ENCODE measurements around the gene RALGPS2.

The RALGPS2 gene, protein sequence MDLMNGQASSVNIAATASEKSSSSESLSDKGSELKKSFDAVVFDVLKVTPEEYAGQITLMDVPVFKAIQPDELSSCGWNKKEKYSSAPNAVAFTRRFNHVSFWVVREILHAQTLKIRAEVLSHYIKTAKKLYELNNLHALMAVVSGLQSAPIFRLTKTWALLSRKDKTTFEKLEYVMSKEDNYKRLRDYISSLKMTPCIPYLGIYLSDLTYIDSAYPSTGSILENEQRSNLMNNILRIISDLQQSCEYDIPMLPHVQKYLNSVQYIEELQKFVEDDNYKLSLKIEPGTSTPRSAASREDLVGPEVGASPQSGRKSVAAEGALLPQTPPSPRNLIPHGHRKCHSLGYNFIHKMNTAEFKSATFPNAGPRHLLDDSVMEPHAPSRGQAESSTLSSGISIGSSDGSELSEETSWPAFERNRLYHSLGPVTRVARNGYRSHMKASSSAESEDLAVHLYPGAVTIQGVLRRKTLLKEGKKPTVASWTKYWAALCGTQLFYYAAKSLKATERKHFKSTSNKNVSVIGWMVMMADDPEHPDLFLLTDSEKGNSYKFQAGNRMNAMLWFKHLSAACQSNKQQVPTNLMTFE

DNA sequence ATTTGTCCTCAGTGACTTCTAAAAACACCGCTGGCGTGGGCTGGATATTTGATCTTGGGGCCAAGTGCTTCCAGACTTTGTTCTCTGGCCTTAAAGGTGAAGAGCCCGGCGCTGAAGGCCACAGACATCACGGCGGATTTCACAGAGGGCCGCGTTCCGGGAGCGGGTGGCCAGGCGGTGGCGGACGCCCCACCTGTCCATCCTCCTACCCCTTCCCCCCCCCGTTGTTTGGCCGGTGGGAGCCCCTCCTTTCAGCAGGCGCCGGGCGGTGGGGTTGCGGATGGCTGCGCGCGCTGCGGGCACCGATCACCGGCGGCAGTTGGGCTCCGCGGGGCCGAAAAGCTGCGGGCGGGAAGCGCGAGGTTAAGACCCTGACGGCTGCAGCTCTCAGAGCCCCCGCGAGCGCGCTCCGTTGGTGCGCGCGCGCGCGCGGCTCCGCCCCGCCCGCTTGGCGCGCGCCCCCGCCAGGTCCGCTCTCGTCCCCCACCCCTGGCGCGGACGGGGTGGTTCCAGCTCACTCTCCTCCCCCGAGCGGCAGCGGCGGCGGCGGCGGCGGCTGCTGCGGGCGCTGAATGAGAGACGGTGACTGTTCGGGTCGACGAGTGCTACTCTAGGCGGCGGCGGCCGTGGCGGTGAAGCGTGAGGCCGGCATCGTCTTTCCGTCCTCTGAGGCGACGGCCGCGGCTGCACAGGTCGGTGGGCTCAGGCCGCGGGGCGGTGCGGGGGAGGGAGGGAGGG lies at the start of gene RALGPS2:
RALGPS2 (plus strand) TSS at position 517 of the 738 bp plus-strand sequence. CDS start 51,521 bp downstream, outside the sequence.
- peak; percentile 84 for DNase-seq (ENCODE audit: low read depth)
- TF ChIP-seq, protein P1, sequence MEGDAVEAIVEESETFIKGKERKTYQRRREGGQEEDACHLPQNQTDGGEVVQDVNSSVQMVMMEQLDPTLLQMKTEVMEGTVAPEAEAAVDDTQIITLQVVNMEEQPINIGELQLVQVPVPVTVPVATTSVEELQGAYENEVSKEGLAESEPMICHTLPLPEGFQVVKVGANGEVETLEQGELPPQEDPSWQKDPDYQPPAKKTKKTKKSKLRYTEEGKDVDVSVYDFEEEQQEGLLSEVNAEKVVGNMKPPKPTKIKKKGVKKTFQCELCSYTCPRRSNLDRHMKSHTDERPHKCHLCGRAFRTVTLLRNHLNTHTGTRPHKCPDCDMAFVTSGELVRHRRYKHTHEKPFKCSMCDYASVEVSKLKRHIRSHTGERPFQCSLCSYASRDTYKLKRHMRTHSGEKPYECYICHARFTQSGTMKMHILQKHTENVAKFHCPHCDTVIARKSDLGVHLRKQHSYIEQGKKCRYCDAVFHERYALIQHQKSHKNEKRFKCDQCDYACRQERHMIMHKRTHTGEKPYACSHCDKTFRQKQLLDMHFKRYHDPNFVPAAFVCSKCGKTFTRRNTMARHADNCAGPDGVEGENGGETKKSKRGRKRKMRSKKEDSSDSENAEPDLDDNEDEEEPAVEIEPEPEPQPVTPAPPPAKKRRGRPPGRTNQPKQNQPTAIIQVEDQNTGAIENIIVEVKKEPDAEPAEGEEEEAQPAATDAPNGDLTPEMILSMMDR (IDR thresholded peaks at IDR 0.05; ENCODE audit: low read depth, low read length) = no peak
- peak; percentile 16 for TF ChIP-seq POLR2A (IDR thresholded peaks at IDR 0.05; ENCODE audit: extremely low read depth, insufficient read length)
- peak within 1 kb of the TSS; percentile 76 for H3K4me3 ChIP-seq (ENCODE audit: low read depth, low read length)

DNA sequence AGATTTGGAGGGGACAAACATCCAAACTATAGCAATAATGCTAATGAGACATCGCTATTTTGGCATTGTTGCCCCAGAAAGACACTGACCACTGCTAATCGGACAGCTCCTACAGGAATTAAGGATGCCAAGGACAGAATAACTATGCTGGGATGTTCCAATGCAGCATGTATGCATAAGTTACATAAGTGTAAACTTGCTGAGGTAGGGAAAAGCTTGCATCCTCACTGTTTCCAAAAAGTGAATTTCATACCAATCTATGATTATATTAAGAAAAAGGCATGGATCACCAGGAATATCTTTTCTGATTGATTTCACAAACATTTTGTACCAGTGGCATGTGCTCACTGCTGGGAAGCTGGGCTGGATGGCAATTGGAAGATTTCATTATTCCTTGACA lies 45.8 kb upstream of the RALGPS2 start:
- no peak overlapping the region for H3K4me3 ChIP-seq (ENCODE audit: low read depth, low read length)
- DNase-seq (ENCODE audit: low read depth) = no peak
- no peak for TF ChIP-seq POLR2A (IDR thresholded peaks at IDR 0.05; ENCODE audit: extremely low read depth, insufficient read length)
- TF ChIP-seq, protein P1 (IDR thresholded peaks at IDR 0.05; ENCODE audit: low read depth, low read length) = no peak

DNA sequence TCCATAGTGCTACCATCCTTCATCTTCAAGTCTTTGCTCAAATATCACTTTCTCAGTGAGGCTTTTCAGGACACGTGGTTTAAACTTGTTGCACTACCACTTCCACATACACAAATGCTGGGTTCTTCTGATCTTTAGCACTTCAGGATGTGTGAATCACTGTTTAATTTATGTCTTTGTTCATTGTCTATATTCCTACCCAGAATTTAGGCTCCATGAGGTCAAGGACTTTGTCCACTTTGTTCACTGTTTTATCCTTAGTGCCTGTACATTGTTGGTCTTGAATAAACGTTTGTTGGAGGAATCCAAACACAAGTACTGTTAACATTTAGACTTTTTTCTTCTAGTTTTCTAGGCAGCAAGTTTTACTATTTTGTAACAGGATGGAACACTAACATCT lies 42.6 kb upstream of the RALGPS2 start:
- TF ChIP-seq, protein P2, sequence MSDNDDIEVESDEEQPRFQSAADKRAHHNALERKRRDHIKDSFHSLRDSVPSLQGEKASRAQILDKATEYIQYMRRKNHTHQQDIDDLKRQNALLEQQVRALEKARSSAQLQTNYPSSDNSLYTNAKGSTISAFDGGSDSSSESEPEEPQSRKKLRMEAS (IDR thresholded peaks at IDR 0.05; ENCODE audit: low read depth, low read length) = no peak
- TF ChIP-seq MYC (IDR thresholded peaks at IDR 0.05; ENCODE audit: low read depth, low read length) (no peak), POLR2A (IDR thresholded peaks at IDR 0.05; ENCODE audit: extremely low read depth, insufficient read length) (no peak)
- TF ChIP-seq, protein P1 (IDR thresholded peaks at IDR 0.05; ENCODE audit: low read depth, low read length) = no peak
- H3K4me3 ChIP-seq (ENCODE audit: low read depth, low read length) = no peak overlapping the region
- DNase-seq (ENCODE audit: low read depth) = no peak

DNA sequence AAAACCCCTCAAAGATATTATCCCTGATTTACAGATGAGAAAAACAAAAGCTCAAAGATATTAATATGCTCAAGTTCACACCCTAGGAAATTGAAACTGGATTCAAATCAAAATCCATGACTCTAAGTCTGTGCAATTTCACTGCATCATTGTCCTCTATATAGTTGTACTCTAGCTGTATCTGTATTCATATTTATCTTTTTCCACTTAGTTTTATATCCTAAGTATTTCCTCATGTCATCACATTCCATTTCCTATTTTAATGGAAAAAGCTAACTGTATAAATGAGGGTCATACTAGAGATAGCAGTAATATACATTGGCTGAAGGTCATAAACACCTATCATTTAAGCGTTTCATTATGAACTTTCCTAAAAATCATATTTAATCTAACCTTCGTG lies 42.2 kb upstream of the RALGPS2 start:
- H3K4me3 ChIP-seq (ENCODE audit: low read depth, low read length) = no peak overlapping the region
- DNase-seq (ENCODE audit: low read depth) = no peak
- TF ChIP-seq, protein P2 (IDR thresholded peaks at IDR 0.05; ENCODE audit: low read depth, low read length) = no peak
- TF ChIP-seq POLR2A (IDR thresholded peaks at IDR 0.05; ENCODE audit: extremely low read depth, insufficient read length) = no peak
- TF ChIP-seq MYC (IDR thresholded peaks at IDR 0.05; ENCODE audit: low read depth, low read length) = no peak
- TF ChIP-seq, protein P1 (IDR thresholded peaks at IDR 0.05; ENCODE audit: low read depth, low read length) = no peak

DNA sequence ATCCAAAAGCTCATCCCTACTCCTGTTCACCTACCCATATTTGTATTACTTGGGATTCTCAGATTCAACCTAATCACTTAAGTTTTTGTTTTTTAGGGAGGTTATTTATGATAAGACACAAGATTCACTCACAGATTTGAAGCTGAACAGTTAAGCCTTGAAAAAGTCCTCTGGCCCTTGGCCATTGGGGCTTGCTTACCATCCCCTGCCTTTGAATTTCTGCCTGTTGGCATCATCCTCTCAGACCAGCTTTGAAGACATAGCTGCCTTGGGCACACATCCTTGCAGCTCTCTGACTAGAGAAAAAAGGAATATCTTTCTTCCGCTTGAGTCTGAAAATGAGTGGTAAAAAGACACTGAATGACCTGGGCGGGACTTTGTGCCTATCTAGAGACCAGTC lies 41.8 kb upstream of the RALGPS2 start:
- TF ChIP-seq, protein P2 (IDR thresholded peaks at IDR 0.05; ENCODE audit: low read depth, low read length) = no peak
- no peak for TF ChIP-seq POLR2A (IDR thresholded peaks at IDR 0.05; ENCODE audit: extremely low read depth, insufficient read length)
- TF ChIP-seq MYC (IDR thresholded peaks at IDR 0.05; ENCODE audit: low read depth, low read length) = no peak

DNA sequence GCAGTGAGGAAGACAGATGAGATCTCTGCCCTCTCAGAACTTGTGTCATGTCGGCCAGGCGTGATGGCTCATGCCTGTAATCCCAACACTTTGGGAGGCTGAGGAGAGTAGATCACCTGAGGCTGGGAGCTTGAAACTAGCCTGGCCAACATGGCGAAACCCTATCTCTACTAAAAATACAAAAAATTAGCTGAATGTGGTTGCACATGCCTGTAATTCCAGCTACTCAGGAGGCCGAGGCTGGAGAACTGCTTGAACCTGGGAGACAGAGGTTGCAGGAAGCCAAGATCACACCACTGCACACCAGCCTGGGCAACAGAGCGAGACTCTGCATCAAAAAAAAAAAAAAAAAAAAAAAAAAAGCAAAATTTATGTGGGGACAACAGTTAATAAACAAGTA lies 40.9 kb upstream of the RALGPS2 start:
- TF ChIP-seq MYC (IDR thresholded peaks at IDR 0.05; ENCODE audit: low read depth, low read length) (no peak), POLR2A (IDR thresholded peaks at IDR 0.05; ENCODE audit: extremely low read depth, insufficient read length) (no peak)
- TF ChIP-seq, protein P1 (IDR thresholded peaks at IDR 0.05; ENCODE audit: low read depth, low read length) = no peak
- TF ChIP-seq, protein P2 (IDR thresholded peaks at IDR 0.05; ENCODE audit: low read depth, low read length) = no peak
- no peak overlapping the region for H3K4me3 ChIP-seq (ENCODE audit: low read depth, low read length)
- DNase-seq (ENCODE audit: low read depth) = no peak

More for the DNA sequence above, 41.8 kb upstream of the RALGPS2 start:
- no peak overlapping the region for H3K4me3 ChIP-seq (ENCODE audit: low read depth, low read length)
- DNase-seq (ENCODE audit: low read depth) = no peak

Data from NB4 (cell line).